Limb (tissue), 2 donors: ENCODE data around the gene ANO2.

Experiments
- DNase-seq, 2 donors: peaks; one replicate each; pipeline ENCODE4 v3.0.0-alpha.2; 2016; ENCODE audit errors: extremely low spot score in 2 of 2

Gene ANO2

GRCh38 chr12:5520831-5521230 lies 424.2 kb downstream of the ANO2 start:
- no peak for DNase-seq

- DNase-seq = no peak
Observed at GRCh38 chr12:5520037-5520436, 425.0 kb downstream of the ANO2 start.

GRCh38 chr12:5518584-5519365 lies 426.3 kb downstream of the ANO2 start:
- DNase-seq = no peak

- DNase-seq = no peak
Observed at GRCh38 chr12:5516371-5517241, 428.5 kb downstream of the ANO2 start.

GRCh38 chr12:5515458-5515857 lies 429.6 kb downstream of the ANO2 start:
- no peak for DNase-seq

GRCh38 chr12:5514545-5514944 lies 430.5 kb downstream of the ANO2 start:
- DNase-seq = no peak

- DNase-seq = no peak
Observed at GRCh38 chr12:5514016-5514415, 431.0 kb downstream of the ANO2 start.

GRCh38 chr12:5513406-5513805 lies 431.7 kb downstream of the ANO2 start:
- DNase-seq = no peak
